Measurements from ENCODE around the gene DLG2. TPM values are rescaled to one million over a fixed set of nuclear protein-coding genes. Genes with fewer than 3 reads are reported as not detected.

DLG2 gene
- polyA plus RNA-seq, 3 donors, result 0.24 to 0.39 TPM; not detected in 1

- H3K4me3 Mint-ChIP-seq, result no peak overlapping the region
Measured at GRCh38 chr11:83862033-83862432, 1765.1 kb downstream of the DLG2 start.

GRCh38 chr11:83858694-83859093, 1768.5 kb downstream of the DLG2 start:
- Mint-ChIP-seq H3K9me3 (peaks cover 4 to 11% (median 6%) of the 10 kb centered on the region in 7 donors), H3K4me1 (no peaks in the 10 kb centered on the region), H3K36me3 (no peaks in the 10 kb centered on the region), H3K4me3 (no peak overlapping the region), H3K27ac (no peak overlapping the region), H3K27me3 (ENCODE audit: low read depth in 3 of 3) (peaks cover 0 to 2% (median 2%) of the 10 kb centered on the region in 3 donors)
- Histone ChIP-seq H3K9ac (ENCODE audit: insufficient read depth, low read length, poor library complexity, severe bottlenecking) (no peak overlapping the region), H3K9me3 (replicated peaks in 1 of 2; ENCODE audit: control insufficient read depth in 1 of 2, insufficient read depth in 1 of 2, low read length in 2 of 2) (peaks cover 0 to 8% of the 10 kb centered on the region in 2 donors), H3K4me2 (replicated peaks; ENCODE audit: extremely low read depth, low read length, poor library complexity, severe bottlenecking) (no peak overlapping the region), H3K36me3 (replicated peaks in 1 of 2; ENCODE audit: control insufficient read depth in 1 of 2, insufficient read depth in 2 of 2, low read length in 2 of 2) (no peaks in the 10 kb centered on the region), H3K27me3 (ENCODE audit: control insufficient read depth in 2 of 2, insufficient read depth in 2 of 2, low read length in 2 of 2) (no peaks in the 10 kb centered on the region), H4K20me1 (ENCODE audit: insufficient read depth, low read length) (no peaks in the 10 kb centered on the region), H3K4me1 (ENCODE audit: control insufficient read depth in 1 of 2, insufficient read depth in 2 of 2, low read length in 2 of 2) (no peaks in the 10 kb centered on the region), H3K4me3 (replicated peaks in 1 of 3; ENCODE audit: low read depth in 2 of 3, low read length in 3 of 3) (no peak overlapping the region), H2AFZ (ENCODE audit: insufficient read depth, low read depth, low read length, poor library complexity, severe bottlenecking) (no peak overlapping the region), H3K79me2 (ENCODE audit: insufficient read depth, low read length) (no peaks in the 10 kb centered on the region), H3K27ac (ENCODE audit: low read depth in 1 of 2, low read length in 2 of 2) (no peak overlapping the region)
- intact Hi-C loops (cut with micrococcal nuclease), result no loop called here
- 80% methylated on average over 1 of the region's 1 CpG for WGBS (ENCODE audit: insufficient coverage)
- TF ChIP-seq CTCF (IDR thresholded peaks at IDR 0.05), result no peak
- DNase-seq, result no peak

More at GRCh38 chr11:83862033-83862432, 1765.1 kb downstream of the DLG2 start:
- H2AFZ ChIP-seq (ENCODE audit: insufficient read depth, low read depth, low read length, poor library complexity, severe bottlenecking), result no peak overlapping the region
- H3K27me3 ChIP-seq (ENCODE audit: control insufficient read depth in 2 of 2, insufficient read depth in 2 of 2, low read length in 2 of 2), result no peaks in the 10 kb centered on the region
- H3K36me3 Mint-ChIP-seq, result no peaks in the 10 kb centered on the region
- no peaks in the 10 kb centered on the region for H3K79me2 ChIP-seq (ENCODE audit: insufficient read depth, low read length)
- H3K9me3 Mint-ChIP-seq, result peaks cover 4 to 11% (median 6%) of the 10 kb centered on the region in 7 donors
- WGBS (ENCODE audit: insufficient coverage), result no CpG with 5 or more reads among the region's 3 CpGs
- H3K27me3 Mint-ChIP-seq (ENCODE audit: low read depth in 3 of 3), result peaks cover 0 to 3% (median 2%) of the 10 kb centered on the region in 3 donors
- peaks cover 0 to 8% of the 10 kb centered on the region in 2 donors for H3K9me3 ChIP-seq (replicated peaks in 1 of 2; ENCODE audit: control insufficient read depth in 1 of 2, insufficient read depth in 1 of 2, low read length in 2 of 2)
- H4K20me1 ChIP-seq (ENCODE audit: insufficient read depth, low read length), result no peaks in the 10 kb centered on the region
- H3K4me3 ChIP-seq (replicated peaks in 1 of 3; ENCODE audit: low read depth in 2 of 3, low read length in 3 of 3), result no peak overlapping the region
- H3K4me1 ChIP-seq (ENCODE audit: control insufficient read depth in 1 of 2, insufficient read depth in 2 of 2, low read length in 2 of 2), result no peaks in the 10 kb centered on the region
- no peak for TF ChIP-seq CTCF (IDR thresholded peaks at IDR 0.05)
- H3K4me1 Mint-ChIP-seq, result no peaks in the 10 kb centered on the region
- no peak overlapping the region for H3K9ac ChIP-seq (ENCODE audit: insufficient read depth, low read length, poor library complexity, severe bottlenecking)
- no peak for DNase-seq
- H3K27ac ChIP-seq (ENCODE audit: low read depth in 1 of 2, low read length in 2 of 2), result no peak overlapping the region
- no peak overlapping the region for H3K4me2 ChIP-seq (replicated peaks; ENCODE audit: extremely low read depth, low read length, poor library complexity, severe bottlenecking)
- H3K27ac Mint-ChIP-seq, result no peak overlapping the region
- H3K36me3 ChIP-seq (replicated peaks in 1 of 2; ENCODE audit: control insufficient read depth in 1 of 2, insufficient read depth in 2 of 2, low read length in 2 of 2), result no peaks in the 10 kb centered on the region
- intact Hi-C loops (cut with micrococcal nuclease), result no loop called here

All from CD14-positive monocyte (primary cell).